HepG2 (cell line): Measurements from ENCODE around the gene CDC42BPG. TPM values are rescaled to one million over a fixed set of nuclear protein-coding genes. Genes with fewer than 3 reads are reported as not detected.
A peak's percentile ranks its signal among the peaks of the same experiment; 100 is the strongest.

Experiments
- EED ChIP-seq: sonication (generic); formaldehyde crosslinking; IDR thresholded peaks from 2 replicates; pipeline ENCODE4 v1.5.0; 2020; ENCODE audit warnings: mild to moderate bottlenecking, missing genetic modification reagents
- GABPB1 ChIP-seq: IDR thresholded peaks from 2 replicates; pipeline ENCODE4 v1.6.1; 2016; ENCODE audit warnings: mild to moderate bottlenecking, missing genetic modification reagents, moderate library complexity, missing compliant biosample characterization
- HNRNPUL1 ChIP-seq: fragments of 200-400 bp; formaldehyde crosslinking; IDR thresholded peaks from 2 replicates; pipeline ENCODE4 v1.6.1; 2017; ENCODE audit warnings: low read depth, mild to moderate bottlenecking, low read length, moderate library complexity
- ISL2 ChIP-seq: sonication (generic); formaldehyde crosslinking; IDR thresholded peaks from 2 replicates; pipeline ENCODE4 v1.5.0; 2020; ENCODE audit warnings: missing genetic modification reagents
- KDM4B ChIP-seq: sonication (generic); formaldehyde crosslinking; IDR thresholded peaks from 2 replicates; pipeline ENCODE4 v1.4.0; 2020; ENCODE audit warnings: missing genetic modification reagents
- MZF1 ChIP-seq: sonication (generic); formaldehyde crosslinking; IDR thresholded peaks from 2 replicates; pipeline ENCODE4 v1.8.1; 2023; ENCODE audit warnings: mild to moderate bottlenecking, missing genetic modification reagents, borderline replicate concordance
- NFE2 ChIP-seq: sonication (generic); formaldehyde crosslinking; IDR thresholded peaks from 2 replicates; pipeline ENCODE4 v1.4.0; 2020; ENCODE audit warnings: missing genetic modification reagents
- NR2F6 ChIP-seq, 2 experiments: IDR thresholded peaks; 2 replicates each; pipeline ENCODE4 v1.6.1; 2016; ENCODE audit warnings: antibody characterized with exemption in 1 of 2, mild to moderate bottlenecking in 1 of 2
- RFXAP ChIP-seq: sonication (generic); formaldehyde crosslinking; IDR thresholded peaks from 2 replicates; pipeline ENCODE4 v1.4.0; 2020; ENCODE audit warnings: missing genetic modification reagents, borderline replicate concordance
- SIN3A ChIP-seq: IDR thresholded peaks from 2 replicates; pipeline ENCODE4 v1.6.1; 2011; ENCODE audit warnings: low read depth, mild to moderate bottlenecking, control low read depth, low read length, borderline replicate concordance
- SP2 ChIP-seq: sonication (generic); formaldehyde crosslinking; IDR thresholded peaks from 2 replicates; pipeline ENCODE4 v1.5.1; 2020; ENCODE audit warnings: mild to moderate bottlenecking, missing genetic modification reagents
- TARDBP ChIP-seq: sonication (generic); formaldehyde crosslinking; IDR thresholded peaks from 2 replicates; pipeline ENCODE4 v1.8.0; 2022; ENCODE audit warnings: mild to moderate bottlenecking, missing genetic modification reagents
- TBL1XR1 ChIP-seq: fragments of 150-350 bp; IDR thresholded peaks from 2 replicates; pipeline ENCODE4 v1.6.1; 2014; ENCODE audit warnings: borderline replicate concordance, low read length; ENCODE audit not compliant: partially characterized antibody
- THYN1 ChIP-seq: sonication (generic); formaldehyde crosslinking; IDR thresholded peaks from 2 replicates; pipeline ENCODE4 v1.8.1; 2023; ENCODE audit warnings: low read depth, mild to moderate bottlenecking, moderate library complexity, missing genetic modification reagents, borderline replicate concordance
- ZIK1 ChIP-seq: sonication (generic); formaldehyde crosslinking; IDR thresholded peaks from 2 replicates; pipeline ENCODE4 v1.5.0; 2020; ENCODE audit warnings: mild to moderate bottlenecking, low read depth, missing genetic modification reagents, borderline replicate concordance
- ZMYM4 ChIP-seq: sonication (generic); formaldehyde crosslinking; IDR thresholded peaks from 2 replicates; pipeline ENCODE4 v1.8.1; 2023; ENCODE audit warnings: mild to moderate bottlenecking, missing genetic modification reagents
- ZNF138 ChIP-seq: sonication (generic); formaldehyde crosslinking; IDR thresholded peaks from 2 replicates; pipeline ENCODE4 v1.5.0; 2020; ENCODE audit warnings: mild to moderate bottlenecking, low read depth, missing genetic modification reagents
- ZNF143 ChIP-seq: sonication (generic); formaldehyde crosslinking; IDR thresholded peaks from 2 replicates; pipeline ENCODE4 v1.4.0; 2020; ENCODE audit warnings: missing genetic modification reagents
- ZNF557 ChIP-seq: sonication (generic); formaldehyde crosslinking; IDR thresholded peaks from 2 replicates; pipeline ENCODE4 v1.4.0; 2020; ENCODE audit warnings: missing genetic modification reagents
- ZNF589 ChIP-seq: sonication (generic); formaldehyde crosslinking; conservative IDR thresholded peaks from 2 replicates; pipeline ENCODE4 v1.8.0; 2022; ENCODE audit warnings: mild to moderate bottlenecking, moderate library complexity, missing genetic modification reagents
- ZNF713 ChIP-seq: sonication (generic); formaldehyde crosslinking; IDR thresholded peaks from 2 replicates; pipeline ENCODE4 v1.4.0; 2020; ENCODE audit warnings: mild to moderate bottlenecking, missing genetic modification reagents
- polyA plus RNA-seq, 8 experiments: library from polyadenylated mRNA; depleted of rRNA in 3 of 8; stranded (reverse) in 7 of 8; unstranded in 1 of 8; fragments of >200 nt; fragmentation: Illumina TruSeq in 4 of 8; extraction: Trizol in 4 of 8; gene quantifications; 2 replicates each; pipeline versions ENCODE4 v1.2.1 to v1.2.3, GENCODE V29; 2011 to 2016; ENCODE audit warnings: low read depth in 4 of 8, missing spikeins in 1 of 8, mixed read lengths in 1 of 8; ENCODE audit not compliant: insufficient read depth in 1 of 8
- total RNA-seq, 5 experiments: library from RNA; depleted of rRNA; stranded (reverse); fragments of >200 nt; fragmentation: Illumina TruSeq; extraction: Trizol; gene quantifications; 2 replicates each; pipeline ENCODE4 v1.2.3, GENCODE V29; 2016; ENCODE audit warnings: low read depth in 1 of 5
- TF ChIP-seq, protein P1 (sequence below): IDR thresholded peaks from 2 replicates; pipeline ENCODE4 v1.6.1; 2016; ENCODE audit warnings: low read depth
- TF ChIP-seq, protein P2 (sequence below): sonication (generic); formaldehyde crosslinking; IDR thresholded peaks from 2 replicates; pipeline ENCODE4 v1.4.0; 2020; ENCODE audit warnings: low read depth, missing genetic modification reagents
- TF ChIP-seq, protein P3 (sequence below): sonication (generic); formaldehyde crosslinking; IDR thresholded peaks from 2 replicates; pipeline ENCODE4 v1.4.0; 2020; ENCODE audit warnings: missing genetic modification reagents

The CDC42BPG gene
- total and polyA plus RNA-seq, 2 of the 13 experiments (the other 11 are each of a cell fraction or from before 2014, with no cell fraction given): 0.55 to 1.4 TPM

DNA sequence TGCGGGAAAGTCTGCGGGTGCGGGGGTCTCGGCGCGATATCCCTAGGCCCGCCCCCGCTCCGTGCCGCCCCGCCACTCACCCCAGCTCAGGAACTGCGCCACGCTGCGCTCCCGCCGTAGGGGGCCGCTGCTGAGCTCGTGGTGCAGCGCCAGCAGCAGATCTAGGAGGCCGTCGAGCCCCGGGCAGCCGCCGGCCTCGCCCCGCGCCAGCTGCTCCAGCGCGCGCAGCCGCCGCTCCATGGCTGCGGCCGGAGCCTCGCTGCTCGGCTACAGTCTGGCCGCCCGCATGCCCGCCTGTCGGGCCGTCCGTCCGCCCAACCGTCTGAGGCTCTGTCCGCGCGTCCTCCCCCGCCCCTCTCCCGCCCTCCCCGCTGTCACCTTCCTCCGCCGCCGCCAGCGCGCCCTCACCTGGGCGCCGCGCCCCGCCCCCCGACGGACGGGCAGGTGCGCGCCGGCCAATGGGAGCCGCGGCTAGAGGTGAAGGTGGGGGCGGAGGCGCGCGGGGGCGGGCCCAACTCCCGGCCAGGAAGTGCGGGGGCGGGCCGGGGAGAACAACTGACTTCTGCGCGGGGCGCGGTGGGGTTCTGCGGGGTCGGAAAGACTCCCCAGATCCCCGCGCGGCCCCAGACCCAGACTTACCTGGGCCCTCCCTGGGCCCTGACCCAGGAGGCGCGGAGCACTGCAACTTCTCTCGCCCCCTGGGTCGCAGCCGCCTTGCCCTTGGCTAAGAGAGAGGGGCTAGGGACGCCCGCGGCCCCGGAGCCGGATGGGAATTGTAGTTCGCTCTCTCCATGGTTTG is at the start of gene CDC42BPG (continued):
- TF ChIP-seq, protein P1, sequence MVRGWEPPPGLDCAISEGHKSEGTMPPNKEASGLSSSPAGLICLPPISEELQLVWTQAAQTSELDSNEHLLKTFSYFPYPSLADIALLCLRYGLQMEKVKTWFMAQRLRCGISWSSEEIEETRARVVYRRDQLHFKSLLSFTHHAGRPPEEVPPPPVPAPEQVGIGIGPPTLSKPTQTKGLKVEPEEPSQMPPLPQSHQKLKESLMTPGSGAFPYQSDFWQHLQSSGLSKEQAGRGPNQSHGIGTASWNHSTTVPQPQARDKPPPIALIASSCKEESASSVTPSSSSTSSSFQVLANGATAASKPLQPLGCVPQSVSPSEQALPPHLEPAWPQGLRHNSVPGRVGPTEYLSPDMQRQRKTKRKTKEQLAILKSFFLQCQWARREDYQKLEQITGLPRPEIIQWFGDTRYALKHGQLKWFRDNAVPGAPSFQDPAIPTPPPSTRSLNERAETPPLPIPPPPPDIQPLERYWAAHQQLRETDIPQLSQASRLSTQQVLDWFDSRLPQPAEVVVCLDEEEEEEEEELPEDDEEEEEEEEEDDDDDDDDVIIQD (CRISPR knock-in tag): no peak
- TF ChIP-seq RFXAP (CRISPR knock-in tag): no peak
- TF ChIP-seq TBL1XR1: no peak
- TF ChIP-seq KDM4B (CRISPR knock-in tag): no peak
- TF ChIP-seq ZNF557: no peak
- peak; percentile 75 for TF ChIP-seq GABPB1
- TF ChIP-seq TARDBP (CRISPR knock-in tag): no peak
- TF ChIP-seq, protein P2, sequence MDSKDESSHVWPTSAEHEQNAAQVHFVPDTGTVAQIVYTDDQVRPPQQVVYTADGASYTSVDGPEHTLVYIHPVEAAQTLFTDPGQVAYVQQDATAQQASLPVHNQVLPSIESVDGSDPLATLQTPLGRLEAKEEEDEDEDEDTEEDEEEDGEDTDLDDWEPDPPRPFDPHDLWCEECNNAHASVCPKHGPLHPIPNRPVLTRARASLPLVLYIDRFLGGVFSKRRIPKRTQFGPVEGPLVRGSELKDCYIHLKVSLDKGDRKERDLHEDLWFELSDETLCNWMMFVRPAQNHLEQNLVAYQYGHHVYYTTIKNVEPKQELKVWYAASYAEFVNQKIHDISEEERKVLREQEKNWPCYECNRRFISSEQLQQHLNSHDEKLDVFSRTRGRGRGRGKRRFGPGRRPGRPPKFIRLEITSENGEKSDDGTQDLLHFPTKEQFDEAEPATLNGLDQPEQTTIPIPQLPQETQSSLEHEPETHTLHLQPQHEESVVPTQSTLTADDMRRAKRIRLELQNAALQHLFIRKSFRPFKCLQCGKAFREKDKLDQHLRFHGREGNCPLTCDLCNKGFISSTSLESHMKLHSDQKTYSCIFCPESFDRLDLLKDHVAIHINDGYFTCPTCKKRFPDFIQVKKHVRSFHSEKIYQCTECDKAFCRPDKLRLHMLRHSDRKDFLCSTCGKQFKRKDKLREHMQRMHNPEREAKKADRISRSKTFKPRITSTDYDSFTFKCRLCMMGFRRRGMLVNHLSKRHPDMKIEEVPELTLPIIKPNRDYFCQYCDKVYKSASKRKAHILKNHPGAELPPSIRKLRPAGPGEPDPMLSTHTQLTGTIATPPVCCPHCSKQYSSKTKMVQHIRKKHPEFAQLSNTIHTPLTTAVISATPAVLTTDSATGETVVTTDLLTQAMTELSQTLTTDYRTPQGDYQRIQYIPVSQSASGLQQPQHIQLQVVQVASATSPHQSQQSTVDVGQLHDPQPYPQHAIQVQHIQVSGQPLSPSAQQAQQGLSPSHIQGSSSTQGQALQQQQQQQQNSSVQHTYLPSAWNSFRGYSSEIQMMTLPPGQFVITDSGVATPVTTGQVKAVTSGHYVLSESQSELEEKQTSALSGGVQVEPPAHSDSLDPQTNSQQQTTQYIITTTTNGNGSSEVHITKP (CRISPR knock-in tag): no peak
- TF ChIP-seq NFE2 (CRISPR knock-in tag): no peak
- TF ChIP-seq ZNF589: no peak
- TF ChIP-seq ZNF143: peak; percentile 82
- no peak for TF ChIP-seq MZF1 (CRISPR knock-in tag)
- no peak for TF ChIP-seq EED
- TF ChIP-seq ZIK1 (CRISPR knock-in tag): 0 out of 2 replicates have a peak, but pooled peaks have one; percentile 13
- TF ChIP-seq NR2F6 (IDR thresholded peaks at IDR 0.05): no peak
- TF ChIP-seq NR2F6 (CRISPR knock-in tag; IDR thresholded peaks at IDR 0.05): no peak
- TF ChIP-seq SIN3A: peak; percentile 14; the same call in 1 of the 2 replicates
- TF ChIP-seq ZNF138 (CRISPR knock-in tag): 0 out of 2 replicates have a peak, but pooled peaks have one; percentile 34
- TF ChIP-seq ZNF713: no peak
- TF ChIP-seq SP2 (CRISPR knock-in tag): peak; percentile 36; the same call in 1 of the 2 replicates
- no peak for TF ChIP-seq HNRNPUL1
- TF ChIP-seq, protein P3, sequence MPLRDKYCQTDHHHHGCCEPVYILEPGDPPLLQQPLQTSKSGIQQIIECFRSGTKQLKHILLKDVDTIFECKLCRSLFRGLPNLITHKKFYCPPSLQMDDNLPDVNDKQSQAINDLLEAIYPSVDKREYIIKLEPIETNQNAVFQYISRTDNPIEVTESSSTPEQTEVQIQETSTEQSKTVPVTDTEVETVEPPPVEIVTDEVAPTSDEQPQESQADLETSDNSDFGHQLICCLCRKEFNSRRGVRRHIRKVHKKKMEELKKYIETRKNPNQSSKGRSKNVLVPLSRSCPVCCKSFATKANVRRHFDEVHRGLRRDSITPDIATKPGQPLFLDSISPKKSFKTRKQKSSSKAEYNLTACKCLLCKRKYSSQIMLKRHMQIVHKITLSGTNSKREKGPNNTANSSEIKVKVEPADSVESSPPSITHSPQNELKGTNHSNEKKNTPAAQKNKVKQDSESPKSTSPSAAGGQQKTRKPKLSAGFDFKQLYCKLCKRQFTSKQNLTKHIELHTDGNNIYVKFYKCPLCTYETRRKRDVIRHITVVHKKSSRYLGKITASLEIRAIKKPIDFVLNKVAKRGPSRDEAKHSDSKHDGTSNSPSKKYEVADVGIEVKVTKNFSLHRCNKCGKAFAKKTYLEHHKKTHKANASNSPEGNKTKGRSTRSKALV (CRISPR knock-in tag): no peak
- TF ChIP-seq THYN1 (CRISPR knock-in tag): no peak
- TF ChIP-seq ZMYM4 (CRISPR knock-in tag): no peak
- TF ChIP-seq ISL2 (CRISPR knock-in tag): no peak
